ENCODE results near the gene TRIM44. TPM values are rescaled to one million over a fixed set of nuclear protein-coding genes. Genes with fewer than 3 reads are reported as not detected.
"Not testable (repeated sequence)": the region's sequence is repeated elsewhere in the genome, so short reads cannot be mapped to it uniquely, and the experiment has no call there.

The TRIM44 gene
- total RNA-seq, 1 donor, result 21.2 TPM

DNA sequence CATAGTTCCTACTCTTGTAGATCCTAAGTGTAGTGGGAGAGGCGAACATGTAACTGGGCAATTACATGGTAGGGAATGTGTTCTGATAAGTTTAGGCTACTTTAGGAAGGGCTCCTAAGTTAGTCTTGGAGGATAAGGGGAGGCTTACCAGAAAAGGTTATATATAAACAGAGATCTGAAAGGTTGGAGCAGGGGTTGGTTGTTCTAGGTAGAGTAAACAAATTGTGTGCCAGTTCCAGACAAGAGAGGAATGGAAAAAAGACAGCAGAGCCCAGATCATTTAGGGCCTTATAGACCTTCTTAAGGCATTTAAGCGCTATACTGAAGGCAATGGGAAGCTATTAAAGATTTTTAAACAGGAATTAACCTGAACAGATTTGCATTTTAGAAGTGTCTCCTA lies 74.4 kb downstream of the TRIM44 start:
- H3K9me3 ChIP-seq (ENCODE audit: low read depth, low read length), result no peaks in the 10 kb centered on the region
- H3K4me1 ChIP-seq (ENCODE audit: insufficient read depth, low read length), result no peaks in the 10 kb centered on the region
- H3K4me3 ChIP-seq (ENCODE audit: low read length), result no peak overlapping the region
- H3K27me3 ChIP-seq (ENCODE audit: insufficient read depth, low read length), result no peaks in the 10 kb centered on the region

DNA sequence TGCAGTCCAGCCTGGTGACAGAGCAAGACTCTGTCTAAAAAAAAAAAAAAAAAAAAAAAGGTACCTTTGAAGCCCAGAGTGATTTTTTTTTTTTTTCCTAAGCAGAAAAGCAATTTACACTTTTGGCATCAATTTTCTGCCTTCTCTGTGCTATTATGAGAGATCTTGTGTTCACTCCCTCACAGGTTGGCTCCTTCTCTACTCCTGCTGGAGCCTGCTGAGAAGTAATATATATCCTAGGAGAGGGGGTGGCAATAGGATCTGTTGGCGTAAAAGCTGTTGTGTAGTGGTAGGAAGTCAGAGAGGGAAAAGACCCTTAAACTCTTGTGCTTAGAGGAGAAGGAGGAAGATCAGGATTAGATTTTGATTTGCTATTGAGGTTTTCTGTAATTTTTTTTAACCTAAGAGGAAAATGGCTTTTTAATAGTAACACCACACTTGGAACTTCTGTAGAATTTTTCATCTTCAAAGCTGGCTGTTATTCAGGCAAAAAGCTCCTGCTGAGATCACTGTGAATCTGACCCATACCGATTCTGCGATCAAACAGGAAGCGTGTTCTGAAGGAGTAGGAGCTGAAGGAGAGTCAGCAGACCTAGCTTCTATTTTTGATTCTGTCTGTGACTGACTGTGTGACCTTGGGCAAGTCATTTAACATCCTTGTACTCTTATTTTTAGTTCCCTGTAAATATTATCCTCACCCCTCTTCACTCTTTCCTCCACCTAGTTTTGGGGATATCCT lies 77.7 kb downstream of the TRIM44 start:
- no peaks in the 10 kb centered on the region for H3K4me1 ChIP-seq (ENCODE audit: insufficient read depth, low read length)
- H3K9me3 ChIP-seq (ENCODE audit: low read depth, low read length), result no peaks in the 10 kb centered on the region
- H3K4me3 ChIP-seq (ENCODE audit: low read length), result no peak overlapping the region
- no peaks in the 10 kb centered on the region for H3K27me3 ChIP-seq (ENCODE audit: insufficient read depth, low read length)

GRCh38 chr11:35742707-35743454 lies 80.3 kb downstream of the TRIM44 start:
- no peaks in the 10 kb centered on the region for H3K9me3 ChIP-seq (ENCODE audit: low read depth, low read length)
- no peak overlapping the region for H3K4me3 ChIP-seq (ENCODE audit: low read length)
- H3K27me3 ChIP-seq (ENCODE audit: insufficient read depth, low read length), result no peaks in the 10 kb centered on the region
- no peaks in the 10 kb centered on the region for H3K4me1 ChIP-seq (ENCODE audit: insufficient read depth, low read length)

DNA sequence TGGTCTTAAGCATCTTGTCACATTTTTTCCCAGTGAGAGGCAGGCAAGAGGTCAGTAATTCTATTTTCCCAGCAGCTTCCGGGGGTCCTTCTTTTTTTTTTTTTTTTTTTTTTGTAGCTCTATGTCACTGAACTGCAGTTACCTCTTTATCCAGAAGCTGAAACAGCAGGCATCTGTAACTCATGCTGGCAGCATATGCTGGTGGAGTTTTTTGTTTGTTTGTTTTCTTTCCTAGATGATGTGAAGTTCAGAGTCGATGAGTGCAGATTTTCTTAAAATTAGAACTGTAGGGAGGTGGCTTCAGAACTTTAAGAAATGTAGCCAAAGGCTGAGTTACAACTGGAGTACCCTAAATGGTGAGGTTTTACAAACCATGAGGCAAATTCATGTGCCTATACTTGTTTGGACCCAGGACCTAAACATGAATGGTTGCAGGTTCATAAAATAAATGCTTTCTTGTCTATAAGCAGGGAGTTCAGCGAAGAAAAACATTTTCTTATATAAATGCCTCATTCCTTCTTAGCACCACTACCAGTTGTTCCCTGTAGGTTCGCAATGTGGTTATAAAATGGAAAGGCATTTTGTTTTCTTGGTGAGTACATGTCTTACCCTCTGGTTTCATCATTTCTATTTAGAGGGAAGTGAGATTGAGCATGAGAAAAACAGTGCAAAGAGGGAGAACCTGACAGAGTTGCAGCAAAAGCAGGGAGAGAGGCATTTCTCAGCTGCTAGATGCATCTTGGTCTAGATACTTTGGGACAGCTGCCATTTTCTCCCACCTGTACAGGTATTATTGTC lies 84.0 kb downstream of the TRIM44 start:
- H3K27me3 ChIP-seq (ENCODE audit: insufficient read depth, low read length), result no peaks in the 10 kb centered on the region
- H3K9me3 ChIP-seq (ENCODE audit: low read depth, low read length), result no peaks in the 10 kb centered on the region
- no peaks in the 10 kb centered on the region for H3K4me1 ChIP-seq (ENCODE audit: insufficient read depth, low read length)
- no peak overlapping the region for H3K4me3 ChIP-seq (ENCODE audit: low read length)

GRCh38 chr11:35747668-35748067 lies 85.1 kb downstream of the TRIM44 start:
- H3K9me3 ChIP-seq (ENCODE audit: low read depth, low read length), result no peaks in the 10 kb centered on the region
- no peaks in the 10 kb centered on the region for H3K4me1 ChIP-seq (ENCODE audit: insufficient read depth, low read length)
- H3K4me3 ChIP-seq (ENCODE audit: low read length), result no peak overlapping the region
- H3K27me3 ChIP-seq (ENCODE audit: insufficient read depth, low read length), result no peaks in the 10 kb centered on the region

GRCh38 chr11:35748644-35749043 lies 86.1 kb downstream of the TRIM44 start:
- no peaks in the 10 kb centered on the region for H3K9me3 ChIP-seq (ENCODE audit: low read depth, low read length)
- H3K4me3 ChIP-seq (ENCODE audit: low read length), result no peak overlapping the region
- H3K4me1 ChIP-seq (ENCODE audit: insufficient read depth, low read length), result no peaks in the 10 kb centered on the region
- H3K27me3 ChIP-seq (ENCODE audit: insufficient read depth, low read length), result no peaks in the 10 kb centered on the region

GRCh38 chr11:35750315-35750714 lies 87.7 kb downstream of the TRIM44 start:
- Histone ChIP-seq H3K27me3 (ENCODE audit: insufficient read depth, low read length) (no peaks in the 10 kb centered on the region), H3K4me1 (ENCODE audit: insufficient read depth, low read length) (no peaks in the 10 kb centered on the region)

GRCh38 chr11:35750981-35751663 lies 88.5 kb downstream of the TRIM44 start:
- Histone ChIP-seq H3K4me3 (ENCODE audit: low read length) (no peak overlapping the region), H3K27me3 (ENCODE audit: insufficient read depth, low read length) (no peaks in the 10 kb centered on the region), H3K4me1 (ENCODE audit: insufficient read depth, low read length) (no peaks in the 10 kb centered on the region), H3K9me3 (ENCODE audit: low read depth, low read length) (no peaks in the 10 kb centered on the region)

More at GRCh38 chr11:35750315-35750714, 87.7 kb downstream of the TRIM44 start:
- Histone ChIP-seq H3K4me3 (ENCODE audit: low read length) (no peak overlapping the region), H3K9me3 (ENCODE audit: low read depth, low read length) (no peaks in the 10 kb centered on the region)

- Histone ChIP-seq H3K27me3 (ENCODE audit: insufficient read depth, low read length) (no peaks in the 10 kb centered on the region), H3K4me1 (ENCODE audit: insufficient read depth, low read length) (no peaks in the 10 kb centered on the region), H3K9me3 (ENCODE audit: low read depth, low read length) (no peaks in the 10 kb centered on the region), H3K4me3 (ENCODE audit: low read length) (no peak overlapping the region)
Observed at GRCh38 chr11:35751664-35752061, 89.1 kb downstream of the TRIM44 start.

DNA sequence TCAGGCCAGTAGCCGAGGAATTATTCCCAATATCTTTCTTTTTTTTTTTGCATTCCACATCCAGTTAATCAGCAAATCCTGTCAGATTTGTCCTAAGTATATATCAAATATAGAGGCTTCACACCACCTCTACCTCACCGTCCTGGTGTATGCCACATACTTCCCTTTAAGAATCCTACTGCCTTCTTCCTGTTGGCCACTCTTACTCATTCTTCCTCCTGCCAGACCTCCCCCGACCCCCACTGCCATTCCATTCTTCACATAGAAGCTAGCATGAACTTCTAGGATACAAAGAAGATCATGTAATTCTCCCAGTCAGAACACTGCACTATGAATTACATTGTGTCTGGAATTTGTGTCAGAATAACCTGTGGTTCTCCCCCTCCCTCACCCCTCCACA lies 89.5 kb downstream of the TRIM44 start:
- Histone ChIP-seq H3K4me3 (ENCODE audit: low read length) (no peak overlapping the region), H3K9me3 (ENCODE audit: low read depth, low read length) (no peaks in the 10 kb centered on the region), H3K27me3 (ENCODE audit: insufficient read depth, low read length) (no peaks in the 10 kb centered on the region), H3K4me1 (ENCODE audit: insufficient read depth, low read length) (no peaks in the 10 kb centered on the region)

DNA sequence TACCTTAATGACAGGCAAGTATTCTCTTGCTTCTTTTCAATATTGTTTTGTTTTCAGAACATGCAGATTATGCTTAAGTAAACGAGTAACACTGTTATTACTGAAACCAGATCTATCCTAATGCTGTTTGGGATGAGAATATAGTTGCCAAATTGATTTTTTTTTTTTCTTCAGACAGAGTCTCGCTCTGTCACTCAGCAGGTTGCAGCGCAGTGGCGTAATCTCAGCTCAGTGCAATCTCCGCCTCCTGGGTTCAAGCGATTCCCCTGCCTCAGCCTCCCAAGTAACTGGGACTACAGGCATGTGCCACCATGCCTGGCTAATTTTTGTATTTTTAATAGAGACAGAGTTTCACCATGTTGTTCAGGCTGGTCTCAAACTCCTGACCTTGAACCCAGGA lies 91.0 kb downstream of the TRIM44 start:
- not testable (repeated sequence) for H3K4me1 ChIP-seq (ENCODE audit: insufficient read depth, low read length); H3K4me3 ChIP-seq (ENCODE audit: low read length); H3K9me3 ChIP-seq (ENCODE audit: low read depth, low read length); H3K27me3 ChIP-seq (ENCODE audit: insufficient read depth, low read length)

DNA sequence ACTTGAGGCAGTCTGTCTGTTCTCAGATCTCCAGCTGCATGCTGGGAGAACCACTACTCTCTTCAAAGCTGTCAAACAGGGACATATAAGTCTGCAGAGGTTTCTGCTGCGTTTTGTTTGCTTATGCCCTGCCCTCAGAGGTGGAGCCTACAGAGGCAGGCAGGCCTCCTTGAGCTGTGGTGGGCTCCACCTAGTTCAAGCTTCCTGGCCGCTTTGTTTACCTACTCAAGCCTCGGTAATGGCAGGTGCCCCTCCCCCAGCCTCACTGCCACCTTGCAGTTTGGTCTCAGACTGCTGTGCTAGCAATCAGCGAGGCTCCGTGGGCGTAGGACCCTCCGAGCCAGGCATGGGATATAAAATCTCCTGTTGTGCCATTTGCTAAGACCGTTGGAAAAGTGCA lies 97.4 kb downstream of the TRIM44 start:
- H3K9me3 ChIP-seq (ENCODE audit: low read depth, low read length); H3K4me3 ChIP-seq (ENCODE audit: low read length); H3K27me3 ChIP-seq (ENCODE audit: insufficient read depth, low read length); H3K4me1 ChIP-seq (ENCODE audit: insufficient read depth, low read length): not testable (repeated sequence)

DNA sequence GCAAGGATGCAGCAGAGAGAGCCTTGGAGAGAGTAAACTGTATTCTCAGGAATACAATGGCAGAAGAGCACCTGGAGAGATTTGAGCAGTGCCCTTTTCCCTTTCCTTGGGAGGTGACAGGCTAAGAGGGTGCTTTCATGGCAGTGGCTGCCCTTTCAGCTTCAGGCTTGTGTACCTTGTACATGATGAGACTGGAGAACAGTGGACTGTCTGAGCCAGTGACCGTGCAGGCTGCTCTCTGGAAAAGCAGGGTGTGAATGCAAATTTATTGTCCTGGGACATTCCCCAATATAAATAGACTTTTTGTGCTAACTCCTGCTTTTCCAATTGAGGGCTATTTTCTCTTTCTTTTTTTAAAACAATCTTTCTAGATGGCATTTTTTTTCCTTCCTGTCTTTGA lies 99.3 kb downstream of the TRIM44 start:
- H3K4me1 ChIP-seq (ENCODE audit: insufficient read depth, low read length), result no peaks in the 10 kb centered on the region
- H3K27me3 ChIP-seq (ENCODE audit: insufficient read depth, low read length), result no peaks in the 10 kb centered on the region
- no peak overlapping the region for H3K4me3 ChIP-seq (ENCODE audit: low read length)

GRCh38 chr11:35763301-35763700 lies 100.7 kb downstream of the TRIM44 start:
- no peaks in the 10 kb centered on the region for H3K27me3 ChIP-seq (ENCODE audit: insufficient read depth, low read length)
- H3K4me1 ChIP-seq (ENCODE audit: insufficient read depth, low read length), result no peaks in the 10 kb centered on the region

More for the DNA sequence above, 99.3 kb downstream of the TRIM44 start:
- no peaks in the 10 kb centered on the region for H3K9me3 ChIP-seq (ENCODE audit: low read depth, low read length)

GRCh38 chr11:35763765-35764164 lies 101.2 kb downstream of the TRIM44 start:
- Histone ChIP-seq H3K4me1 (ENCODE audit: insufficient read depth, low read length) (no peaks in the 10 kb centered on the region), H3K27me3 (ENCODE audit: insufficient read depth, low read length) (no peaks in the 10 kb centered on the region), H3K9me3 (ENCODE audit: low read depth, low read length) (no peaks in the 10 kb centered on the region), H3K4me3 (ENCODE audit: low read length) (no peak overlapping the region)

More at GRCh38 chr11:35763301-35763700, 100.7 kb downstream of the TRIM44 start:
- Histone ChIP-seq H3K9me3 (ENCODE audit: low read depth, low read length) (no peaks in the 10 kb centered on the region), H3K4me3 (ENCODE audit: low read length) (no peak overlapping the region)

Data from mononuclear cell (primary cell).